SK-N-MC (cell line): ENCODE data around the gene DNER.

ENCODE experiments used
- EZH2 ChIP-seq: fragments of 200-600 bp; sonication (generic); IDR thresholded peaks from one replicate; pipeline ENCODE4 v1.6.1; 2017; ENCODE audit warnings: antibody characterized with exemption
- POLR2AphosphoS5 ChIP-seq: IDR thresholded peaks from 2 replicates; pipeline ENCODE4 v1.6.1; 2012; ENCODE audit warnings: mild to moderate bottlenecking, low read depth, low read length, borderline replicate concordance

GRCh38 chr2:229443141-229443540 lies 271.2 kb downstream of the DNER start:
- no peak for TF ChIP-seq EZH2
- TF ChIP-seq POLR2AphosphoS5: no peak
